Pancreas (tissue), 10 donors: ENCODE results near the gene CTNNA3. TPM values are rescaled to one million over a fixed set of nuclear protein-coding genes. Genes with fewer than 3 reads are reported as not detected.
"Not testable (repeated sequence)": the region's sequence is repeated elsewhere in the genome, so short reads cannot be mapped to it uniquely, and the experiment has no call there.

Experiments
- ATAC-seq, 4 donors: fragments of 200-7000 bp; cut with Tn5 transposase; one replicate each; pipeline versions ENCODE4 v1.8.0 to v1.9.1; 2020; ENCODE audit warnings: mild to moderate bottlenecking in 4 of 4, moderate library complexity in 4 of 4
- DNase-seq, 6 donors: peaks; one replicate each; pipeline ENCODE4 v3.0.0-alpha.2; 2020
- FAIRE-seq: peaks from 2 replicates; lab custom pipeline; 2012; peaks lifted over from hg19 to GRCh38; lab: Jason Lieb, UNC
- H3K27ac ChIP-seq, 4 donors: fragments of 200-600 bp; sonication (generic); 1 replicate in 3 of 4; 2 replicates in 1 of 4; pipeline versions ENCODE4 v1.5.0 to v1.8.0; 2020
- H3K27me3 ChIP-seq, 4 donors: fragments of 200-600 bp; one replicate each; pipeline ENCODE4 v1.8.0; 2021
- H3K36me3 ChIP-seq, 3 donors: fragments of 200-600 bp; sonication (generic) in 1 of 3; one replicate each; pipeline versions ENCODE4 v1.5.0 to v1.8.0; 2020 to 2021
- H3K4me1 ChIP-seq, 3 donors: fragments of 200-600 bp; one replicate each; pipeline ENCODE4 v1.8.0; 2021
- H3K4me3 ChIP-seq, 4 donors: fragments of 200-600 bp; sonication (generic) in 2 of 4; one replicate each; pipeline versions ENCODE4 v1.5.0 to v1.8.0; 2020 to 2021
- H3K9me3 ChIP-seq, 4 donors: fragments of 200-600 bp; one replicate each; pipeline ENCODE4 v1.8.0; 2021
- WGBS, 2 donors: extraction: QIAGEN DNeasy Blood & Tissue Kit; methylation state at CpG; one replicate each; pipeline ENCODE4 v1.1.7; 2013; 5-methylcytosine and 5-hydroxymethylcytosine counted together
- intact Hi-C, 3 donors: fragments of 100-400 bp; cut with DNase I; formaldehyde crosslinking; loops; one replicate each; pipeline versions ENCODE4 v1.11.1 to v1.14.2; 2022
- polyA plus RNA-seq, 2 donors: library from polyadenylated mRNA; stranded (reverse); fragments of 200-250 nt; gene quantifications; one replicate each; pipeline ENCODE4 v1.2.3, GENCODE V29; 2013
- total RNA-seq, 6 donors: library from RNA; stranded (reverse); fragmentation: NEBNext Ultra II Directional in 4 of 6; extraction: Animal tissue kit (Norgen Biotek cat#: 25700) in 4 of 6; gene quantifications; one replicate each; pipeline versions ENCODE4 v1.2.1 to v1.2.4, GENCODE V29; 2021 to 2023
- TF ChIP-seq, protein P1 (sequence below), 4 donors: fragments of 200-600 bp; sonication (generic) in 3 of 4; IDR thresholded peaks; one replicate each; pipeline versions ENCODE4 v1.5.0 to v1.8.0; 2021; ENCODE audit warnings: antibody characterized with exemption in 4 of 4
- donor health status: healthy with polysubstance abuse.
- donor health status: DM: no; HTN: no; CAD: no; lungs with moderate emphysema.
- donor health status: DM: no; HTN: no; CAD: no.
- donor health status: control.
- donor health status: control.
- donor health status: Bipolar disorder and iron deficiency.
- donor health status: DM: yes; HTN: yes; CAD: no.
- donor health status: DM: no; HTN: no; CAD: no.
- donor health status: DM: no; HTN: no; CAD: no.
- donor health status: DM: yes; HTN: yes; CAD: no.

Gene CTNNA3
- total and polyA plus RNA-seq, 8 donors: 0.02 to 0.83 (median 0.21) TPM

DNA sequence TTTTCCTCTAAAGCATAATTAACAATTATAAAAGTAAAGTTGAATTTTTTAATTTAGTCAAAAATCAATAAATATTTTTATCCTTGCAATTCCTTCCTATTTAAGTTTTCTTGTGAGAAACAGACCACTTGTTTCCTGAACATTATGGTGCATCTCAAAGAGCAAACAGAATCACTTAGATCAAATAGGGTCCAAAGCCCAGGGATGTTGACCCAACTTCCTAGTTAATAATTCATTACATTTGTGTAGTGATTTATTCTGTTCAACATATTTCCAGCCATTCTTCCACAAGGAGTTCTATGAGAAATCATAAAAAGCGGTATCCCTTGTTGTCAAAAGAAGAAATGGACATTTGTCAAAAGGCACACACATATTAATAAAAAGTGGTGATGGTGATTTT, 454.5 kb downstream of the CTNNA3 start:
- FAIRE-seq: no peak
- intact Hi-C loops: no loop called here
- H3K27ac ChIP-seq: no peak overlapping the region
- H3K36me3 ChIP-seq: no peaks in the 10 kb centered on the region
- WGBS, 2 donors: 45 to 46% methylated on average over 1 of the region's 1 CpG
- no peaks in the 10 kb centered on the region for H3K9me3 ChIP-seq
- H3K27me3 ChIP-seq: no peaks in the 10 kb centered on the region
- no peak overlapping the region for H3K4me3 ChIP-seq
- DNase-seq: no peak
- H3K4me1 ChIP-seq: no peaks in the 10 kb centered on the region
- TF ChIP-seq, protein P1, sequence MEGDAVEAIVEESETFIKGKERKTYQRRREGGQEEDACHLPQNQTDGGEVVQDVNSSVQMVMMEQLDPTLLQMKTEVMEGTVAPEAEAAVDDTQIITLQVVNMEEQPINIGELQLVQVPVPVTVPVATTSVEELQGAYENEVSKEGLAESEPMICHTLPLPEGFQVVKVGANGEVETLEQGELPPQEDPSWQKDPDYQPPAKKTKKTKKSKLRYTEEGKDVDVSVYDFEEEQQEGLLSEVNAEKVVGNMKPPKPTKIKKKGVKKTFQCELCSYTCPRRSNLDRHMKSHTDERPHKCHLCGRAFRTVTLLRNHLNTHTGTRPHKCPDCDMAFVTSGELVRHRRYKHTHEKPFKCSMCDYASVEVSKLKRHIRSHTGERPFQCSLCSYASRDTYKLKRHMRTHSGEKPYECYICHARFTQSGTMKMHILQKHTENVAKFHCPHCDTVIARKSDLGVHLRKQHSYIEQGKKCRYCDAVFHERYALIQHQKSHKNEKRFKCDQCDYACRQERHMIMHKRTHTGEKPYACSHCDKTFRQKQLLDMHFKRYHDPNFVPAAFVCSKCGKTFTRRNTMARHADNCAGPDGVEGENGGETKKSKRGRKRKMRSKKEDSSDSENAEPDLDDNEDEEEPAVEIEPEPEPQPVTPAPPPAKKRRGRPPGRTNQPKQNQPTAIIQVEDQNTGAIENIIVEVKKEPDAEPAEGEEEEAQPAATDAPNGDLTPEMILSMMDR (IDR thresholded peaks at IDR 0.05): no peak
- ATAC-seq: no peak

DNA sequence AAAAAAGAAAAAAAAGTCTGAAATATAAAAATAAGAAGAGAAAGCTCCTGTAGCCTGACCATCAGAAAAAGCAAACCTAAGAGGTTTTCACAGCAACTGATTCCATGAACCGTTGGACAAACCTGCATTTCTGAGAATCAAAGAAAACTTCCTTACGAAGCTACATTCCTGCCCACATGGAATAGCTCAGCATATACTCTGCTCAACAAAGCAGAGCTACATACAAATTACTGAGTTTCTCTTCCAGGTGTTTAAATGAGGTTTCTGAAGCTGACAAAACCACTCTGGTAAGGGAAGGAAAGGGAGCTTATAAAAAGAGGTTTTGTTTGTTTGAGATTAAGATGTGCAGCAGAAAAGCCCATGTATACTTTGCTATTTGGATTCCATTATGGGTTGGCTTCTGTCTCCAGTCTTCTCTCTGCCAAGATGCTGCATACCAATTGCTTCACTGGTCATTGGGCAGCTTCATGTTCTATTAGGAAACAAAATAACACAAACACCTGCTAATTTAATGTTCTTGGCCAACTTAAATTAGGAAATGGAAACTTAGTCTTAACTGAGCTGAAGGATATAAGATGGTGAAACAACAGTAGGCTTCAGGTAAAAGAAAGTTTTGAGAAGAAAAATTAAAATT, 456.0 kb downstream of the CTNNA3 start:
- ATAC-seq (no peak), DNase-seq (no peak), FAIRE-seq (no peak)
- H3K9me3 ChIP-seq: no peaks in the 10 kb centered on the region
- H3K27me3 ChIP-seq: no peaks in the 10 kb centered on the region
- no peaks in the 10 kb centered on the region for H3K36me3 ChIP-seq
- 74 to 78% methylated on average over 2 of the region's 2 CpGs for WGBS, 2 donors
- intact Hi-C loops: no loop called here
- no peaks in the 10 kb centered on the region for H3K4me1 ChIP-seq
- H3K4me3 ChIP-seq: no peak overlapping the region
- TF ChIP-seq, protein P1 (IDR thresholded peaks at IDR 0.05): no peak
- no peak overlapping the region for H3K27ac ChIP-seq

DNA sequence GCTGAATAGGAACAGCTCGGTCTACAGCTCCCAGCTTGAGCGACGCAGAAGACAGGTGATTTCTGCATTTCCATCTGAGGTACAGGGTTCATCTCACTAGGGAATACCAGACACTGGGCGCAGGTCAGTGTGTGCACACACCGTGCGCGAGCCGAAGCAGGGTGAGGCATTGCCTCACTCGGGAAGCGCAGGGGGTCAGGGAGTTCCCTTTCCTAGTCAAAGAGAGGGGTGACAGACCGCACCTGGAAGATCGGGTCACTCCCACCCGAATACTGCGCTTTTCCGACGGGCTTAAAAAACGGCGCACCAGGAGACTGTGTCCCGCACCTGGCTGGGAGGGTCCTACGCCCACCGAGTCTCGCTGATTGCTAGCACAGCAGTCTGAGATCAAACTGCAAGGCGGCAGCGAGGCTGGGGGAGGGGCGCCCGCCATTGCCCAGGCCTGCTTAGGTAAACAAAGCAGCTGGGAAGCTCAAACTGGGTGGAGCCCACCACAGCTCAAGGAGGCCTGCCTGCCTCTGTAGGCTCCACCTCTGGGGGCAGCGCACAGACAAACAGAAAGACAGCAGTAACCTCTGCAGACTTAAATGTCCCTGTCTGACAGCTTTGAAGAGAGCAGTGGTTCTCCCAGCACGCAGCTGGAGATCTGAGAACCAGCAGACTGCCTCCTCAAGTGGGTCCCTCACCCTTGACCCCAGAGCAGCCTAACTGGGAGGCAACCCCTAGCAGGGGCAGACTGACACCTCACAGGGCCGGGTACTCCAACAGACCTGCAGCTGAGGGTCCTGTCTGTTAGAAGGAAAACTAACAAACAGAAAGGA, 465.1 kb downstream of the CTNNA3 start:
- FAIRE-seq: not testable (repeated sequence)

DNA sequence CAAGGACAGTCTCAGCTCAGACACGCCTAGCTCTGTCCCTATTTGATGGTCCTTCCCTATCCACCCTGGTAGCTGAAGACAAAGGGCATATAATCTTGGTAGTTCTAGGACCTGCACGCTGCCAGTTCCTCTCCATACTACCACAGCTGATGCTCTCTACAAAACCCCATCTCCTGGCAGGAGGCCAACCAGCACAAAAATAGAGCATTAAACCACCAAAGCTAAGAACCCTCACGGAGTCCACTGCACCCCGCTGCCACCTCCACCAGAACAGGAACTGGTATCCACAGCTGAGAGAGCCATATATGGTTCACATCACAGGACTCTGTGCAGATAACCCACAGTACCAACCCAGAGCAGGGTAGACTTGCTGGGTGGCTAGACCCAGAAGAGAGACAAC, 470.8 kb downstream of the CTNNA3 start:
- Histone ChIP-seq H3K4me1 (no peaks in the 10 kb centered on the region), H3K27ac (no peak overlapping the region), H3K9me3 (no peaks in the 10 kb centered on the region), H3K4me3 (no peak overlapping the region), H3K27me3 (no peaks in the 10 kb centered on the region), H3K36me3 (no peaks in the 10 kb centered on the region)
- intact Hi-C loops: no loop called here
- TF ChIP-seq, protein P1 (IDR thresholded peaks at IDR 0.05): no peak
- 92 to 93% methylated on average over 4 of the region's 4 CpGs for WGBS, 2 donors
- ATAC-seq (no peak), DNase-seq (no peak), FAIRE-seq (no peak)

More for the DNA sequence above, 465.1 kb downstream of the CTNNA3 start:
- H3K27ac ChIP-seq, intact Hi-C loops, H3K36me3 ChIP-seq, H3K27me3 ChIP-seq, H3K4me1 ChIP-seq, H3K9me3 ChIP-seq: not testable (repeated sequence)
- DNase-seq: peak in 4 of 6 donors; percentile 8 to 60 (median 16)
- ATAC-seq: peak in 2 of 4 donors; percentile 26 to 28
- H3K4me3 ChIP-seq: peak overlapping the region in 3 of 4 donors; percentile 5 to 48 (median 34)
- 8% methylated on average over 27 to 29 of the region's 29 CpGs for WGBS, 2 donors

DNA sequence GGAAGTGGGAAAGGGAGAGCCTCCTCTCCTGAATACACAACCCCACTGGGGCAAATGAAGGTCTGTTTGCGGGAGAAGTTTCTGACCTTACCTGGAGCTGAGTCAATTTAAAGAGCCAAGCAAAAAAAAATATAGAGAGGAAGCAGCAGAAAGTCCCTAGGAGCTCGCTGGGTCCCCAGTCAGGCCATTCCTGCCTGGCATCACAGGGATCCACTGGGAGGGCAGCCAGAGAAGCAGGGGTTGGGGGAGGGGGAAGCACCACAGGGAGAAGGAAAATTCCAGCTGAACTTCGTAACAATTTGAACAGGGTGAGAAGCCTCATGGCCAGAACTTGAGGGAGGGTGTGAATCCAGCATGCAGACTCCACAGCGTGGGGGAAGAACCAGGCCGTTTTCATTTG, 471.4 kb downstream of the CTNNA3 start:
- intact Hi-C loops: no loop called here
- no peaks in the 10 kb centered on the region for H3K9me3 ChIP-seq
- TF ChIP-seq, protein P1 (IDR thresholded peaks at IDR 0.05): no peak
- H3K4me1 ChIP-seq: no peaks in the 10 kb centered on the region
- ATAC-seq: no peak
- FAIRE-seq: no peak
- H3K27me3 ChIP-seq: no peaks in the 10 kb centered on the region
- DNase-seq: no peak
- no peaks in the 10 kb centered on the region for H3K36me3 ChIP-seq
- WGBS, 2 donors: 88 to 92% methylated on average over 5 of the region's 5 CpGs
- no peak overlapping the region for H3K27ac ChIP-seq
- no peak overlapping the region for H3K4me3 ChIP-seq
